Smooth muscle cell (in vitro differentiated cells): ENCODE measurements around the gene FAM204A. TPM values are rescaled to one million over a fixed set of nuclear protein-coding genes. Genes with fewer than 3 reads are reported as not detected.

Experiments
- DNase-seq: peaks from one replicate; lab custom pipeline; 2025; ENCODE audit not compliant: unreplicated experiment; lab: John Stamatoyannopoulos, UW
- H2AFZ ChIP-seq: fragments of 200-600 bp; sonication (generic); 2 replicates; pipeline ENCODE4 v1.6.0; 2016; ENCODE audit warnings: antibody characterized with exemption, low read depth, mild to moderate bottlenecking
- H3F3A ChIP-seq: fragments of 200-600 bp; sonication (generic); 2 replicates; pipeline ENCODE4 v1.6.0; 2017; ENCODE audit warnings: antibody characterized with exemption, low read depth
- H3K27ac ChIP-seq: fragments of 200-600 bp; sonication (generic); 2 replicates; pipeline ENCODE4 v1.5.1; 2016; ENCODE audit warnings: low read depth, mild to moderate bottlenecking
- H3K27me3 ChIP-seq: fragments of 200-600 bp; sonication (generic); 2 replicates; pipeline ENCODE4 v1.6.1; 2016; ENCODE audit warnings: low read depth, mild to moderate bottlenecking
- H3K36me3 ChIP-seq: fragments of 200-600 bp; sonication (generic); 2 replicates; pipeline ENCODE4 v1.5.1; 2016; ENCODE audit warnings: low read depth
- H3K4me1 ChIP-seq: fragments of 200-600 bp; sonication (generic); 2 replicates; pipeline ENCODE4 v1.5.1; 2016; ENCODE audit warnings: low read depth
- H3K4me2 ChIP-seq: fragments of 200-600 bp; sonication (generic); 2 replicates; pipeline ENCODE4 v1.6.0; 2016; ENCODE audit warnings: mild to moderate bottlenecking
- H3K4me3 ChIP-seq: fragments of 200-600 bp; sonication (generic); 2 replicates; pipeline ENCODE4 v1.5.1; 2016; ENCODE audit warnings: mild to moderate bottlenecking
- H3K79me2 ChIP-seq: fragments of 200-600 bp; sonication (generic); 2 replicates; pipeline ENCODE4 v1.6.0; 2016; ENCODE audit warnings: low read depth, mild to moderate bottlenecking
- H3K9ac ChIP-seq: fragments of 200-600 bp; sonication (generic); 2 replicates; pipeline ENCODE4 v1.6.0; 2016; ENCODE audit warnings: low read depth
- H3K9me3 ChIP-seq: fragments of 200-600 bp; sonication (generic); replicated peaks from 2 replicates; pipeline ENCODE4 v1.5.1; 2016; ENCODE audit warnings: low read depth
- H4K20me1 ChIP-seq: fragments of 200-600 bp; sonication (generic); 2 replicates; pipeline ENCODE4 v1.6.0; 2016; ENCODE audit warnings: low read depth
- CTCF ChIP-seq: fragments of 200-600 bp; sonication (generic); IDR thresholded peaks from 2 replicates; pipeline ENCODE4 v1.5.1; 2017; ENCODE audit warnings: borderline replicate concordance, mild to moderate bottlenecking, antibody characterized with exemption; ENCODE audit not compliant: insufficient read depth, poor library complexity, severe bottlenecking
- WGBS: methylation state at CpG from one replicate; pipeline ENCODE4 v1.1.7; 2016; ENCODE audit warnings: low lambda C conversion rate; 5-methylcytosine and 5-hydroxymethylcytosine counted together
- polyA plus RNA-seq: library from polyadenylated mRNA; unstranded; fragments of >200 nt; fragmentation: Nextera tagmentation; extraction: Ambion mirVana; gene quantifications from 2 replicates; pipeline ENCODE4 v1.2.1, GENCODE V29; 2016
- total RNA-seq: library from RNA; depleted of rRNA; stranded (reverse); fragments of >200 nt; gene quantifications from 2 replicates; pipeline ENCODE4 v1.2.3, GENCODE V29; 2014

Gene FAM204A
- total and polyA plus RNA-seq, 2 experiments from 2014 or later = 67.9 to 73.4 TPM

GRCh38 chr10:118333871-118334270 lies 8.3 kb downstream of the FAM204A start:
- Histone ChIP-seq H3K4me2 (no peak overlapping the region), H3K27ac (no peak overlapping the region), H3K9ac (no peak overlapping the region), H3K4me3 (no peak overlapping the region), H4K20me1 (peaks cover 40% of the 10 kb centered on the region), H3K36me3 (peaks cover 22% of the 10 kb centered on the region), H3K9me3 (no peaks in the 10 kb centered on the region), H3K4me1 (no peaks in the 10 kb centered on the region), H3K27me3 (no peaks in the 10 kb centered on the region), H3F3A (no peaks in the 10 kb centered on the region), H3K79me2 (peaks cover 21% of the 10 kb centered on the region), H2AFZ (no peak overlapping the region)
- no peak for TF ChIP-seq CTCF
- DNase-seq = no peak
- 92% methylated on average over 3 of the region's 3 CpGs for WGBS

- no peak overlapping the region for H3K4me2 ChIP-seq
- no peaks in the 10 kb centered on the region for H3K9me3 ChIP-seq
- no peaks in the 10 kb centered on the region for H3K4me1 ChIP-seq
- WGBS = 90% methylated on average over 4 of the region's 4 CpGs
- H3K9ac ChIP-seq = no peak overlapping the region
- peaks cover 14% of the 10 kb centered on the region for H3K79me2 ChIP-seq
- peaks cover 22% of the 10 kb centered on the region for H3K36me3 ChIP-seq
- H3K4me3 ChIP-seq = no peak overlapping the region
- H4K20me1 ChIP-seq = peaks cover 38% of the 10 kb centered on the region
- H3K27me3 ChIP-seq = no peaks in the 10 kb centered on the region
- TF ChIP-seq CTCF = no peak
- no peaks in the 10 kb centered on the region for H3F3A ChIP-seq
- no peak overlapping the region for H3K27ac ChIP-seq
- DNase-seq = no peak
- H2AFZ ChIP-seq = no peak overlapping the region
Measured at GRCh38 chr10:118332948-118333710, 9.0 kb downstream of the FAM204A start.

- H3K79me2 ChIP-seq = peaks cover 7% of the 10 kb centered on the region
- no peak overlapping the region for H2AFZ ChIP-seq
- TF ChIP-seq CTCF = no peak
- no peaks in the 10 kb centered on the region for H3K27me3 ChIP-seq
- 100% methylated on average over 1 of the region's 1 CpG for WGBS
- H3K9ac ChIP-seq = no peak overlapping the region
- H4K20me1 ChIP-seq = peaks cover 30% of the 10 kb centered on the region
- H3K9me3 ChIP-seq = no peaks in the 10 kb centered on the region
- no peak for DNase-seq
- no peak overlapping the region for H3K4me3 ChIP-seq
- no peaks in the 10 kb centered on the region for H3F3A ChIP-seq
- H3K4me2 ChIP-seq = no peak overlapping the region
- H3K27ac ChIP-seq = no peak overlapping the region
- peaks cover 22% of the 10 kb centered on the region for H3K36me3 ChIP-seq
- no peaks in the 10 kb centered on the region for H3K4me1 ChIP-seq
Measured at GRCh38 chr10:118332236-118332635, 9.9 kb downstream of the FAM204A start.
